ENCODE data around the gene SLC52A3.
A peak's percentile ranks its signal among the peaks of the same experiment; 100 is the strongest.

The SLC52A3 gene

GRCh38 chr20:766906-767305 lies 1.4 kb downstream of the SLC52A3 start:
- DNase-seq (ENCODE audit: low read depth) = no peak

- no peak for DNase-seq (ENCODE audit: low read depth)
Observed at GRCh38 chr20:764255-764654, 4.0 kb downstream of the SLC52A3 start.

GRCh38 chr20:761418-762381 lies 6.6 kb downstream of the SLC52A3 start:
- DNase-seq (ENCODE audit: low read depth) = no peak

GRCh38 chr20:760751-761417 lies 7.4 kb downstream of the SLC52A3 start:
- peak; percentile 47 for DNase-seq (ENCODE audit: low read depth)

GRCh38 chr20:757506-757905 lies 10.8 kb downstream of the SLC52A3 start:
- DNase-seq (ENCODE audit: low read depth) = no peak

- no peak for DNase-seq (ENCODE audit: low read depth)
Observed at GRCh38 chr20:755941-756340, 12.4 kb downstream of the SLC52A3 start.

- DNase-seq (ENCODE audit: low read depth) = no peak
Observed at GRCh38 chr20:754904-755303, 13.4 kb downstream of the SLC52A3 start.

- no peak for DNase-seq (ENCODE audit: low read depth)
Observed at GRCh38 chr20:753897-754635, 14.2 kb downstream of the SLC52A3 start.

- DNase-seq (ENCODE audit: low read depth) = no peak
Observed at GRCh38 chr20:753136-753535, 15.2 kb downstream of the SLC52A3 start.

GRCh38 chr20:752291-752690 lies 16.0 kb downstream of the SLC52A3 start:
- no peak for DNase-seq (ENCODE audit: low read depth)

- no peak for DNase-seq (ENCODE audit: low read depth)
Observed at GRCh38 chr20:751761-752160, 16.5 kb downstream of the SLC52A3 start.

GRCh38 chr20:750801-751200 lies 17.5 kb downstream of the SLC52A3 start:
- DNase-seq (ENCODE audit: low read depth) = no peak

- no peak for DNase-seq (ENCODE audit: low read depth)
Observed at GRCh38 chr20:745683-746301, 22.5 kb downstream of the SLC52A3 start.

GRCh38 chr20:742156-742555 lies 26.1 kb downstream of the SLC52A3 start:
- DNase-seq (ENCODE audit: low read depth) = no peak

GRCh38 chr20:741620-742019 lies 26.7 kb downstream of the SLC52A3 start:
- no peak for DNase-seq (ENCODE audit: low read depth)

- no peak for DNase-seq (ENCODE audit: low read depth)
Observed at GRCh38 chr20:740162-740561, 28.1 kb downstream of the SLC52A3 start.

GRCh38 chr20:739736-740135 lies 28.6 kb downstream of the SLC52A3 start:
- no peak for DNase-seq (ENCODE audit: low read depth)

GRCh38 chr20:733861-734260 lies 34.4 kb downstream of the SLC52A3 start:
- DNase-seq (ENCODE audit: low read depth) = no peak

GRCh38 chr20:732727-733126 lies 35.6 kb downstream of the SLC52A3 start:
- DNase-seq (ENCODE audit: low read depth) = no peak

- no peak for DNase-seq (ENCODE audit: low read depth)
Observed at GRCh38 chr20:731891-732560, 36.3 kb downstream of the SLC52A3 start.

- DNase-seq (ENCODE audit: low read depth) = no peak
Observed at GRCh38 chr20:730005-730404, 38.3 kb downstream of the SLC52A3 start.

Data from activated T-cell treated with anti-CD3 and anti-CD28 coated beads for 48 hours (primary cell).